Panc1 (cell line): ENCODE measurements around the gene ATP6V1B1. TPM values are rescaled to one million over a fixed set of nuclear protein-coding genes. Genes with fewer than 3 reads are reported as not detected.

ENCODE experiments used
- ATAC-seq: fragments of 200-7000 bp; cut with Tn5 transposase; 2 replicates; pipeline ENCODE4 v1.9.1; 2020; ENCODE audit warnings: mild to moderate bottlenecking, moderate library complexity
- BruUV-seq: library from RNA; stranded (reverse); fragments of 400-500 nt; replicated peaks from 2 replicates; lab custom pipeline; 2021; lab: Mats Ljungman, UMichigan
- CTCF ChIA-PET: fragments of 300-600 bp; sonication (Branson Sonifier 250); formaldehyde crosslinking; loops from one replicate; lab custom pipeline; 2022; ENCODE audit warnings: antibody characterized with exemption; lab: Charles Lee
- POLR2A ChIA-PET: fragments of 300-600 bp; sonication (Branson Sonifier 250); formaldehyde crosslinking; loops from one replicate; lab custom pipeline; 2022; ENCODE audit warnings: antibody characterized with exemption; lab: Charles Lee
- DNase-seq: peaks from one replicate; pipeline ENCODE4 v3.0.0-alpha.2; 2010; ENCODE audit warnings: low read depth, low spot score
- H3K27ac ChIP-seq: 2 replicates; pipeline ENCODE4 v1.5.1; 2011; ENCODE audit warnings: mild to moderate bottlenecking, low read length, inconsistent platforms
- H3K27me3 ChIP-seq: fragments of 200-500 bp; sonication (Bioruptor generic); 2 replicates; pipeline ENCODE4 v1.6.0; 2014; ENCODE audit warnings: low read length, inconsistent platforms; ENCODE audit not compliant: control insufficient read depth, insufficient read depth
- H3K36me3 ChIP-seq: fragments of 200-500 bp; sonication (Bioruptor generic); 2 replicates; pipeline ENCODE4 v1.5.1; 2014; ENCODE audit warnings: inconsistent platforms, mild to moderate bottlenecking, low read length, moderate library complexity; ENCODE audit not compliant: control insufficient read depth, insufficient read depth
- H3K4me1 ChIP-seq: 2 replicates; pipeline ENCODE4 v1.5.1; 2011; ENCODE audit warnings: inconsistent platforms, mild to moderate bottlenecking, low read length, moderate library complexity; ENCODE audit not compliant: control insufficient read depth, insufficient read depth
- H3K4me3 ChIP-seq, 2 experiments: 2 replicates each; pipeline ENCODE4 v1.5.1; 2011 to 2012; ENCODE audit warnings: low read depth in 2 of 2, low read length in 2 of 2, mild to moderate bottlenecking in 2 of 2, inconsistent platforms in 1 of 2, moderate library complexity in 1 of 2
- H3K9me3 ChIP-seq: fragments of 200-500 bp; sonication (Bioruptor generic); 2 replicates; pipeline ENCODE4 v1.5.1; 2014; ENCODE audit warnings: low read depth, mild to moderate bottlenecking, inconsistent platforms, low read length, moderate library complexity; ENCODE audit not compliant: control insufficient read depth, insufficient read depth
- CTCF ChIP-seq: fragments of 450-650 bp; IDR thresholded peaks from 2 replicates; pipeline ENCODE4 v1.5.1; 2017; ENCODE audit warnings: mild to moderate bottlenecking
- POLR2AphosphoS5 ChIP-seq: IDR thresholded peaks from 2 replicates; pipeline ENCODE4 v1.6.1; 2012; ENCODE audit warnings: mild to moderate bottlenecking, low read depth, low read length, moderate library complexity
- REST ChIP-seq, 2 experiments: IDR thresholded peaks; 2 replicates each; pipeline ENCODE4 v1.6.1; 2011 to 2012; ENCODE audit warnings: low read depth in 2 of 2, control low read depth in 1 of 2, low read length in 1 of 2, mild to moderate bottlenecking in 1 of 2, moderate library complexity in 1 of 2; ENCODE audit not compliant: insufficient read depth in 1 of 2
- SIN3A ChIP-seq: IDR thresholded peaks from 2 replicates; pipeline ENCODE4 v1.6.1; 2012; ENCODE audit warnings: low read depth, mild to moderate bottlenecking, low read length, moderate library complexity, borderline replicate concordance; ENCODE audit not compliant: insufficient read depth
- TCF7L2 ChIP-seq: IDR thresholded peaks from 2 replicates; pipeline ENCODE4 v1.6.1; 2011; ENCODE audit warnings: mild to moderate bottlenecking, low read depth, low read length, inconsistent platforms
- in situ Hi-C: cut with HindIII; loops from 2 replicates; pipeline ENCODE4 v1.10.0; 2016; ENCODE audit warnings: low sequenced_read_pairs, low pct_unique_long_range_greater_than_20kb
- intact Hi-C: fragments of 100-400 bp; cut with micrococcal nuclease; formaldehyde crosslinking; loops from one replicate; pipeline ENCODE4 v1.10.0; 2022; ENCODE audit not compliant: unreplicated experiment
- total RNA-seq: library from RNA; stranded (reverse); gene quantifications from one replicate; pipeline ENCODE4 v1.2.1, GENCODE V29; 2021; ENCODE audit not compliant: unreplicated experiment

Gene ATP6V1B1
- total RNA-seq, 1 experiment from 2014 or later: 0.18 TPM

- POLR2A ChIA-PET: interaction anchor here (0.6 kb wide), 1 partner anchor 433 kb away, joined by 10 read pairs; the partner anchor contains the start of gene TGFA
- intact Hi-C loops: no loop called here
- CTCF ChIA-PET: no interaction called here
- ATAC-seq (no peak), DNase-seq (no peak)
- Histone ChIP-seq H3K27me3 (no peaks in the 10 kb centered on the region), H3K4me3 (no peak overlapping the region), H3K9me3 (no peaks in the 10 kb centered on the region), H3K4me1 (no peaks in the 10 kb centered on the region), H3K27ac (no peak overlapping the region), H3K36me3 (no peaks in the 10 kb centered on the region; the same call in 1 of the 2 replicates)
- in situ Hi-C loops: no loop called here
- BruUV-seq: no TSS peak
- no peak for TF ChIP-seq CTCF
- no peak for TF ChIP-seq TCF7L2
- no peak for TF ChIP-seq POLR2AphosphoS5
- no peak for TF ChIP-seq REST (IDR thresholded peaks at IDR 0.05; ENCODE audit: insufficient read depth in 1 of 2, low read depth in 2 of 2, low read length in 1 of 2)
- no peak for TF ChIP-seq SIN3A
Measured at GRCh38 chr2:70986499-70987189, 50.9 kb downstream of the ATP6V1B1 start.

- H3K36me3 ChIP-seq: no peaks in the 10 kb centered on the region; the same call in 1 of the 2 replicates
- DNase-seq: no peak
- CTCF ChIA-PET: interaction anchor here (0.6 kb wide), 1 partner anchor 168 kb away, joined by 3 read pairs; no protein-coding TSS in a partner anchor
- no peak overlapping the region for H3K27ac ChIP-seq
- TSS peak; percentile 54 for BruUV-seq
- intact Hi-C loops (no loop called here), in situ Hi-C loops (no loop called here)
- H3K27me3 ChIP-seq: no peaks in the 10 kb centered on the region
- no peaks in the 10 kb centered on the region for H3K4me1 ChIP-seq
- no peak for TF ChIP-seq TCF7L2
- no peak for TF ChIP-seq POLR2AphosphoS5
- TF ChIP-seq REST (IDR thresholded peaks at IDR 0.05; ENCODE audit: insufficient read depth in 1 of 2, low read depth in 2 of 2, low read length in 1 of 2): no peak
- no peak for TF ChIP-seq SIN3A
- TF ChIP-seq CTCF: no peak
- no peaks in the 10 kb centered on the region for H3K9me3 ChIP-seq
- H3K4me3 ChIP-seq: no peak overlapping the region
- POLR2A ChIA-PET: no interaction called here
- ATAC-seq: no peak
Measured at GRCh38 chr2:70987386-70987785, 51.7 kb downstream of the ATP6V1B1 start.
